SH-SY5Y (cell line): ENCODE data around the gene CYSLTR1.

Experiments used
- GATA2 ChIP-seq: IDR thresholded peaks from 2 replicates; pipeline ENCODE4 v1.6.1; 2011; ENCODE audit warnings: mild to moderate bottlenecking, low read depth, low read length
- GATA3 ChIP-seq: IDR thresholded peaks from 2 replicates; pipeline ENCODE4 v1.6.1; 2011; ENCODE audit warnings: low read depth, mild to moderate bottlenecking, low read length, moderate library complexity

DNA sequence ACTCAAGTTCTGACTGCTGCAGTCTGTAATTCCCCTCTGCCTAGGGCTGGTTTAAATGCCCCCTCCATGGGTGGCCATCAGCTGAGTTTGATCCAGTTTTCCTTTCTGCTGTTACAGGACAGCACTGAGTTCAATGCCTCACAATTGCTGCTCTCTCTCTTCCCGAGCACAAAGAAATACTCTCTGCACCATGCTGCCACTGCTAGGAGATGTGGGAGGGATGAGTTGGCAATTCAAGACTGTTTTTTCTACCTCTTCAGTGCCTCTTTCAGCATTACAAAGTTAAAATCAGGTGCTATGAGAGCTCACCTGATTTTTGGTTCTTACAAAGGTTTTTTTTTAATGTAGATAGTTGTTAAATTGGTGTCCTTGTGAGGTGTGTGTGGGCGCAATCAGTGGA, 24.3 kb downstream of the CYSLTR1 start:
- TF ChIP-seq GATA2 (no peak), GATA3 (no peak)
